Neural crest cell (in vitro differentiated cells): ENCODE results near the gene PCYOX1L. TPM values are rescaled to one million over a fixed set of nuclear protein-coding genes. Genes with fewer than 3 reads are reported as not detected.

Source experiments
- DNase-seq: peaks from one replicate; pipeline ENCODE4 v3.0.0; 2021; ENCODE audit warnings: low read depth, mixed read lengths, low spot score
- H3K27ac Mint-ChIP-seq: one replicate; pipeline ENCODE4 v1.8.0; 2021; ENCODE audit warnings: mild to moderate bottlenecking, mixed read lengths; ENCODE audit not compliant: unreplicated experiment
- H3K27me3 Mint-ChIP-seq: 2 replicates; pipeline ENCODE4 v1.8.0; 2021; ENCODE audit warnings: low read depth, mild to moderate bottlenecking, mixed read lengths
- H3K36me3 Mint-ChIP-seq: 2 replicates; pipeline ENCODE4 v1.8.0; 2021; ENCODE audit warnings: low read depth, mild to moderate bottlenecking, mixed read lengths
- H3K4me1 Mint-ChIP-seq: 2 replicates; pipeline ENCODE4 v1.8.0; 2021; ENCODE audit warnings: mixed read lengths
- H3K4me3 Mint-ChIP-seq: one replicate; pipeline ENCODE4 v1.8.0; 2021; ENCODE audit warnings: mild to moderate bottlenecking, mixed read lengths
- H3K9me3 Mint-ChIP-seq: 2 replicates; pipeline ENCODE4 v1.8.0; 2021; ENCODE audit warnings: mixed read lengths
- total RNA-seq: library from RNA; stranded (reverse); gene quantifications from 2 replicates; pipeline ENCODE4 v1.2.1, GENCODE V29; 2021
- TF ChIP-seq, protein P1 (sequence below): fragments of 200-600 bp; sonication (generic); conservative IDR thresholded peaks from 2 replicates; pipeline ENCODE4 v1.5.0; 2021; ENCODE audit warnings: antibody characterized with exemption, mild to moderate bottlenecking

Gene PCYOX1L
- total RNA-seq, 1 donor from 2014 or later: 22.9 TPM

GRCh38 chr5:149338364-149338763 is 19.5 kb upstream of the PCYOX1L start:
- Mint-ChIP-seq H3K27me3 (no peaks in the 10 kb centered on the region), H3K9me3 (no peaks in the 10 kb centered on the region), H3K4me1 (no peaks in the 10 kb centered on the region), H3K36me3 (no peaks in the 10 kb centered on the region), H3K4me3 (no peak overlapping the region), H3K27ac (no peak overlapping the region)
- no peak for DNase-seq
- TF ChIP-seq, protein P1, sequence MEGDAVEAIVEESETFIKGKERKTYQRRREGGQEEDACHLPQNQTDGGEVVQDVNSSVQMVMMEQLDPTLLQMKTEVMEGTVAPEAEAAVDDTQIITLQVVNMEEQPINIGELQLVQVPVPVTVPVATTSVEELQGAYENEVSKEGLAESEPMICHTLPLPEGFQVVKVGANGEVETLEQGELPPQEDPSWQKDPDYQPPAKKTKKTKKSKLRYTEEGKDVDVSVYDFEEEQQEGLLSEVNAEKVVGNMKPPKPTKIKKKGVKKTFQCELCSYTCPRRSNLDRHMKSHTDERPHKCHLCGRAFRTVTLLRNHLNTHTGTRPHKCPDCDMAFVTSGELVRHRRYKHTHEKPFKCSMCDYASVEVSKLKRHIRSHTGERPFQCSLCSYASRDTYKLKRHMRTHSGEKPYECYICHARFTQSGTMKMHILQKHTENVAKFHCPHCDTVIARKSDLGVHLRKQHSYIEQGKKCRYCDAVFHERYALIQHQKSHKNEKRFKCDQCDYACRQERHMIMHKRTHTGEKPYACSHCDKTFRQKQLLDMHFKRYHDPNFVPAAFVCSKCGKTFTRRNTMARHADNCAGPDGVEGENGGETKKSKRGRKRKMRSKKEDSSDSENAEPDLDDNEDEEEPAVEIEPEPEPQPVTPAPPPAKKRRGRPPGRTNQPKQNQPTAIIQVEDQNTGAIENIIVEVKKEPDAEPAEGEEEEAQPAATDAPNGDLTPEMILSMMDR: no peak

DNA sequence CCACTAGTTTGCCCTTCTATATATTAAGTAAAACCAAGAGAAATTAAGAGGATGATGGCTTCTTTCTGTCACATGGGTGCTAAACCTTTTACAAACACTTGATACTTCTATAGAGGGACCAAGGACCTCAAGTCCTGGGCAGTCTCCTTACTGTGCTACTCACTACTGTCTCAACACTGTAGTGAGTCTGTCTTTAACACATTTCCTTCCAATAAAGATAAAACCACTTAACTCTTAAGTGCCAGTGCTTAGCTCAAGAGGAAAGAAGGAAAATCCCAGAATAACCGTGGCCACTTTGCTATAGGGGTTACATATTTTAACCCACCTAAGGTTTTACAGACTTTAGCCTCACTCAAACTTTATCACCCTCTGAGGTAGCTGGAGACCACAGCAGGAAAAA is 16.9 kb upstream of the PCYOX1L start:
- peaks cover 16% of the 10 kb centered on the region for H3K4me1 Mint-ChIP-seq
- DNase-seq: no peak
- TF ChIP-seq, protein P1: no peak

GRCh38 chr5:149341876-149342275 is 16.0 kb upstream of the PCYOX1L start:
- Mint-ChIP-seq H3K9me3 (no peaks in the 10 kb centered on the region), H3K27me3 (no peaks in the 10 kb centered on the region), H3K27ac (no peak overlapping the region), H3K4me1 (peaks cover 22% of the 10 kb centered on the region), H3K36me3 (no peaks in the 10 kb centered on the region), H3K4me3 (peak overlapping the region; percentile 20)
- TF ChIP-seq, protein P1: no peak
- no peak for DNase-seq

More for the DNA sequence above, 16.9 kb upstream of the PCYOX1L start:
- Mint-ChIP-seq H3K36me3 (no peaks in the 10 kb centered on the region), H3K27ac (no peak overlapping the region), H3K9me3 (no peaks in the 10 kb centered on the region), H3K4me3 (no peak overlapping the region), H3K27me3 (no peaks in the 10 kb centered on the region)

DNA sequence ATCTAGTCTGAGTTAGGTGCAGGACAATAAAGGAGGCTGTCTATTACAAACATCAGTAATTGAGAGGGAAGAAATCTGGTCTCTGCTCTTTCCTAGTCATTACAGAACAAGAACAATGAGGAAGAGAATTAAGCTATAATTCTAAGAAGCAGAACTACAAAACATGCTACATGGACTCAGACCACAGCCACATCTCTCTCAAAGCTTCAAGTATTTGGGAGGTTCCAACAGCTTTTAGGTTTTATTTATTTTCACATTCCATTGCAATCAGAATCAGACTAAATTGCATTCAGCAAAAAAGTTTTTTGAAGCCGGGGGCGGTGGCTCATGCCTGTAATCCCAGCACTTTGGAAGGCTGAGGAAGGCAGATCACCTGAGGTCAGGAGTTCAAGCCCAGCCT is 13.7 kb upstream of the PCYOX1L start:
- no peak overlapping the region for H3K27ac Mint-ChIP-seq
- no peaks in the 10 kb centered on the region for H3K9me3 Mint-ChIP-seq
- TF ChIP-seq, protein P1: no peak
- H3K27me3 Mint-ChIP-seq: no peaks in the 10 kb centered on the region
- peak overlapping the region; percentile 95 for H3K4me3 Mint-ChIP-seq
- peaks cover 5% of the 10 kb centered on the region for H3K36me3 Mint-ChIP-seq
- no peak for DNase-seq
- peaks cover 32% of the 10 kb centered on the region for H3K4me1 Mint-ChIP-seq

DNA sequence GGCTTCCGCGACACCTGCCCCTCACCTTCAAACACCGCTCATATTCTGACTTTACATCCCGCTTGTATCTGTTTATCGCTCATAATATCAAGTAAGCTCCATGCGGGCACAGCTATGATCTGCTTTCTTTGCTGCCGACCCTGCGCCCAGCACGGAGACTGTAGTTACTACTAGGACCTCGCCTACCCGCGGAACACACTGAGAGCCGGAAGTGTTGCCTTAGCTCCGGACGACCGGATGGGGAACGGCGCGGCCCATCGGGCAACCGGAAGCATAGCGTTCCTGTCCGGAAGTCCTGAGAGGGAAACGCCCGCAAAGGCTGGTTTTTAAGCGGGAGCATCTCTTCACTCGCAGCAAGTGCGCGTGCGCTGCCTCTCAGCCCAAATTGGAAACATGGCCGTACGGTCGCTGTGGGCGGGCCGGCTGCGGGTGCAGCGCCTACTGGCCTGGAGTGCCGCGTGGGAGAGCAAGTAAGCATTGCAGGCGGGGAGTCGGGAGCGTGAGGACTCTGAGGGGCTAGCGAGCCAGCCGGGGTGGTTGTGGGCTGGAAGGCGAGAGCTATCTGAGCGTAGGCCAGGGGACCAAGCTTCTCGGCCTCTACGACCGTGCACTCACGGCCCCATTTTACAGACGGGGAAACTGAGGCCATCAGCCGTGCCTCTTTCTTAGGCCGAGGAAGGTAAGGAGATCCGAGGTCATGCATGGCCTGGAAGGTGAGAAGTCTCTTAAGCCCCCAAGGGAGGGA is 12.5 kb upstream of the PCYOX1L start, which contains the start of gene GRPEL2:
GRPEL2 (plus strand) TSS at position 353 of the 745 bp plus-strand sequence; CDS start at position 394, 41 bp downstream.
- H3K4me1 Mint-ChIP-seq: peaks cover 32% of the 10 kb centered on the region
- TF ChIP-seq, protein P1: no peak
- H3K27ac Mint-ChIP-seq: peak within 1 kb of the TSS; percentile 94
- H3K4me3 Mint-ChIP-seq: peak within 1 kb of the TSS; percentile 95
- H3K27me3 Mint-ChIP-seq: no peaks in the 10 kb centered on the region
- peaks cover 11% of the 10 kb centered on the region for H3K36me3 Mint-ChIP-seq
- no peaks in the 10 kb centered on the region for H3K9me3 Mint-ChIP-seq
- peak; percentile 86 for DNase-seq
